Measurements from ENCODE around the gene MYO1D. TPM values are rescaled to one million over a fixed set of nuclear protein-coding genes. Genes with fewer than 3 reads are reported as not detected.

The MYO1D gene
- total RNA-seq, 2 experiments from 2014 or later: 8.7 to 8.8 TPM

GRCh38 chr17:32913593-32913992 is 36.7 kb upstream of the MYO1D start:
- H3K9me3 Mint-ChIP-seq (ENCODE audit: low read depth): no peaks in the 10 kb centered on the region
- intact Hi-C loops (cut with DNase I, micrococcal nuclease): no loop called here
- no peaks in the 10 kb centered on the region for H3K36me3 Mint-ChIP-seq (ENCODE audit: low read depth)
- ChIA-PET CTCF (interaction anchor here (1.0 to 7.3 kb wide), 3 partner anchors 22 to 132 kb away, joined by 5 to 44 read pairs (median 12); partner anchors contain the start of gene MYO1D), POLR2A (no interaction called here)
- peaks cover 17% of the 10 kb centered on the region for H3K4me1 Mint-ChIP-seq
- no peak overlapping the region for H3K4me3 Mint-ChIP-seq
- H3K27ac Mint-ChIP-seq: no peak overlapping the region
- H3K27me3 Mint-ChIP-seq: peaks cover 8% of the 10 kb centered on the region
- DNase-seq: no peak
- no peak for ATAC-seq

- no peaks in the 10 kb centered on the region for H3K9me3 Mint-ChIP-seq (ENCODE audit: low read depth)
- H3K27me3 Mint-ChIP-seq: peaks cover 8% of the 10 kb centered on the region
- POLR2A ChIA-PET: no interaction called here
- H3K27ac Mint-ChIP-seq: no peak overlapping the region
- no peaks in the 10 kb centered on the region for H3K36me3 Mint-ChIP-seq (ENCODE audit: low read depth)
- CTCF ChIA-PET: interaction anchor here (0.6 to 7.3 kb wide), 6 partner anchors 35 to 253 kb away, joined by 3 to 44 read pairs (median 4); partner anchors contain the start of gene MYO1D
- intact Hi-C loops (cut with DNase I, micrococcal nuclease): no loop called here
- no peak for DNase-seq
- no peak for ATAC-seq
- H3K4me1 Mint-ChIP-seq: peaks cover 17% of the 10 kb centered on the region
- no peak overlapping the region for H3K4me3 Mint-ChIP-seq
Measured at GRCh38 chr17:32912218-32912897, 35.4 kb upstream of the MYO1D start.

GRCh38 chr17:32910769-32911168 is 33.8 kb upstream of the MYO1D start:
- Mint-ChIP-seq H3K4me1 (peaks cover 16% of the 10 kb centered on the region), H3K27ac (no peak overlapping the region), H3K36me3 (ENCODE audit: low read depth) (no peaks in the 10 kb centered on the region), H3K4me3 (no peak overlapping the region), H3K9me3 (ENCODE audit: low read depth) (no peaks in the 10 kb centered on the region), H3K27me3 (peaks cover 14% of the 10 kb centered on the region)
- ChIA-PET POLR2A (no interaction called here), CTCF (interaction anchor here (0.6 to 7.3 kb wide), 5 partner anchors 34 to 133 kb away, joined by 3 to 44 read pairs (median 9); partner anchors contain the start of gene MYO1D)
- intact Hi-C loops (cut with DNase I, micrococcal nuclease): loop anchor here (1.0 kb wide), 2 partner anchors 33 to 127 kb away; partner anchors contain the start of gene MYO1D (in 2 of the 2)
- ATAC-seq (no peak), DNase-seq (no peak)

GRCh38 chr17:32909787-32910369 is 33.0 kb upstream of the MYO1D start:
- H3K4me1 Mint-ChIP-seq: peaks cover 9% of the 10 kb centered on the region
- ChIA-PET CTCF (interaction anchor here (0.5 to 7.3 kb wide), 18 partner anchors 10 to 817 kb away, joined by 3 to 44 read pairs (median 4); partner anchors contain the start of genes MYO1D and TMEM98), POLR2A (no interaction called here)
- no peak overlapping the region for H3K27ac Mint-ChIP-seq
- intact Hi-C loops (cut with DNase I, micrococcal nuclease): loop anchor here (1.0 kb wide), 2 partner anchors 33 to 127 kb away; partner anchors contain the start of gene MYO1D (in 2 of the 2)
- no peaks in the 10 kb centered on the region for H3K9me3 Mint-ChIP-seq (ENCODE audit: low read depth)
- no peak overlapping the region for H3K4me3 Mint-ChIP-seq
- no peaks in the 10 kb centered on the region for H3K36me3 Mint-ChIP-seq (ENCODE audit: low read depth)
- peak; percentile 79 for DNase-seq
- peak; percentile 71 for ATAC-seq
- peaks cover 20% of the 10 kb centered on the region for H3K27me3 Mint-ChIP-seq

- Mint-ChIP-seq H3K9me3 (ENCODE audit: low read depth) (no peaks in the 10 kb centered on the region), H3K4me1 (peaks cover 10% of the 10 kb centered on the region), H3K36me3 (ENCODE audit: low read depth) (no peaks in the 10 kb centered on the region), H3K27me3 (peaks cover 20% of the 10 kb centered on the region), H3K27ac (no peak overlapping the region), H3K4me3 (no peak overlapping the region)
- intact Hi-C loops (cut with DNase I, micrococcal nuclease): no loop called here
- ChIA-PET POLR2A (no interaction called here), CTCF (interaction anchor here (3.5 kb wide), 1 partner anchor 31 kb away, joined by 17 read pairs; the partner anchor contains the start of gene MYO1D)
- ATAC-seq (no peak), DNase-seq (no peak)
Measured at GRCh38 chr17:32907583-32907982, 30.7 kb upstream of the MYO1D start.

- Mint-ChIP-seq H3K4me1 (peaks cover 10% of the 10 kb centered on the region), H3K27me3 (peaks cover 19% of the 10 kb centered on the region), H3K36me3 (ENCODE audit: low read depth) (no peaks in the 10 kb centered on the region), H3K9me3 (ENCODE audit: low read depth) (no peaks in the 10 kb centered on the region), H3K4me3 (no peak overlapping the region), H3K27ac (no peak overlapping the region)
- ChIA-PET CTCF (interaction anchor here (1.2 to 1.4 kb wide), 2 partner anchors 32 to 122 kb away, joined by 3 read pairs; no protein-coding TSS in a partner anchor), POLR2A (no interaction called here)
- ATAC-seq: no peak
- intact Hi-C loops (cut with DNase I, micrococcal nuclease): no loop called here
- no peak for DNase-seq
Measured at GRCh38 chr17:32904891-32905290, 28.0 kb upstream of the MYO1D start.

- POLR2A ChIA-PET: no interaction called here
- Mint-ChIP-seq H3K4me3 (no peak overlapping the region), H3K36me3 (ENCODE audit: low read depth) (no peaks in the 10 kb centered on the region)
Measured at GRCh38 chr17:32903774-32904673, 27.1 kb upstream of the MYO1D start.

GRCh38 chr17:32901743-32902142 is 24.8 kb upstream of the MYO1D start:
- intact Hi-C loops (cut with DNase I, micrococcal nuclease): loop anchor here in 1 of 2 experiments (2.0 kb wide), 1 partner anchor 25 kb away; the partner anchor contains the start of gene MYO1D
- no peak overlapping the region for H3K27ac Mint-ChIP-seq
- CTCF ChIA-PET: no interaction called here

More at GRCh38 chr17:32903774-32904673, 27.1 kb upstream of the MYO1D start:
- ATAC-seq (peak; percentile 78), DNase-seq (peak; percentile 43)
- Mint-ChIP-seq H3K27ac (no peak overlapping the region), H3K4me1 (peaks cover 10% of the 10 kb centered on the region), H3K9me3 (ENCODE audit: low read depth) (no peaks in the 10 kb centered on the region), H3K27me3 (peaks cover 19% of the 10 kb centered on the region)
- intact Hi-C loops (cut with DNase I, micrococcal nuclease): loop anchor here in 1 of 2 experiments (2.0 kb wide), 1 partner anchor 27 kb away; the partner anchor contains the start of gene MYO1D
- CTCF ChIA-PET: interaction anchor here (1.4 kb wide), 1 partner anchor 121 kb away, joined by 3 read pairs; no protein-coding TSS in a partner anchor

GRCh38 chr17:32899236-32900013 is 22.5 kb upstream of the MYO1D start:
- ATAC-seq (no peak), DNase-seq (no peak)
- H3K27ac Mint-ChIP-seq: no peak overlapping the region
- no peak overlapping the region for H3K4me3 Mint-ChIP-seq
- intact Hi-C loops (cut with DNase I, micrococcal nuclease): loop anchor here in 1 of 2 experiments (5.0 kb wide), 1 partner anchor 122 kb away; no protein-coding TSS in a partner anchor
- H3K36me3 Mint-ChIP-seq (ENCODE audit: low read depth): no peaks in the 10 kb centered on the region
- ChIA-PET POLR2A (no interaction called here), CTCF (interaction anchor here (1.2 kb wide), 1 partner anchor 22 kb away, joined by 4 read pairs; no protein-coding TSS in a partner anchor)
- peaks cover 9% of the 10 kb centered on the region for H3K4me1 Mint-ChIP-seq
- H3K9me3 Mint-ChIP-seq (ENCODE audit: low read depth): no peaks in the 10 kb centered on the region
- peaks cover 13% of the 10 kb centered on the region for H3K27me3 Mint-ChIP-seq

More at GRCh38 chr17:32901743-32902142, 24.8 kb upstream of the MYO1D start:
- POLR2A ChIA-PET: no interaction called here
- no peak for DNase-seq
- Mint-ChIP-seq H3K9me3 (ENCODE audit: low read depth) (no peaks in the 10 kb centered on the region), H3K27me3 (peaks cover 30% of the 10 kb centered on the region), H3K36me3 (ENCODE audit: low read depth) (no peaks in the 10 kb centered on the region), H3K4me1 (peaks cover 10% of the 10 kb centered on the region), H3K4me3 (no peak overlapping the region)
- no peak for ATAC-seq

GRCh38 chr17:32896647-32897258 is 19.8 kb upstream of the MYO1D start:
- H3K4me3 Mint-ChIP-seq: no peak overlapping the region
- intact Hi-C loops (cut with DNase I, micrococcal nuclease): loop anchor here in 1 of 2 experiments (5.0 kb wide), 1 partner anchor 119 kb away; no protein-coding TSS in a partner anchor
- CTCF ChIA-PET: interaction anchor here (0.7 to 2.5 kb wide), 3 partner anchors 19 to 343 kb away, joined by 3 to 12 read pairs (median 4); partner anchors contain the start of gene MYO1D
- DNase-seq (no peak), ATAC-seq (no peak)
- POLR2A ChIA-PET: no interaction called here
- peaks cover 13% of the 10 kb centered on the region for H3K27me3 Mint-ChIP-seq
- no peaks in the 10 kb centered on the region for H3K9me3 Mint-ChIP-seq (ENCODE audit: low read depth)
- no peaks in the 10 kb centered on the region for H3K36me3 Mint-ChIP-seq (ENCODE audit: low read depth)
- no peaks in the 10 kb centered on the region for H3K4me1 Mint-ChIP-seq
- H3K27ac Mint-ChIP-seq: no peak overlapping the region
